ENCODE results near the gene CTDSPL. TPM values are rescaled to one million over a fixed set of nuclear protein-coding genes. Genes with fewer than 3 reads are reported as not detected.

Gene CTDSPL
- total and polyA plus RNA-seq, 4 donors, result 21.3 to 48.0 (median 35.4) TPM

DNA sequence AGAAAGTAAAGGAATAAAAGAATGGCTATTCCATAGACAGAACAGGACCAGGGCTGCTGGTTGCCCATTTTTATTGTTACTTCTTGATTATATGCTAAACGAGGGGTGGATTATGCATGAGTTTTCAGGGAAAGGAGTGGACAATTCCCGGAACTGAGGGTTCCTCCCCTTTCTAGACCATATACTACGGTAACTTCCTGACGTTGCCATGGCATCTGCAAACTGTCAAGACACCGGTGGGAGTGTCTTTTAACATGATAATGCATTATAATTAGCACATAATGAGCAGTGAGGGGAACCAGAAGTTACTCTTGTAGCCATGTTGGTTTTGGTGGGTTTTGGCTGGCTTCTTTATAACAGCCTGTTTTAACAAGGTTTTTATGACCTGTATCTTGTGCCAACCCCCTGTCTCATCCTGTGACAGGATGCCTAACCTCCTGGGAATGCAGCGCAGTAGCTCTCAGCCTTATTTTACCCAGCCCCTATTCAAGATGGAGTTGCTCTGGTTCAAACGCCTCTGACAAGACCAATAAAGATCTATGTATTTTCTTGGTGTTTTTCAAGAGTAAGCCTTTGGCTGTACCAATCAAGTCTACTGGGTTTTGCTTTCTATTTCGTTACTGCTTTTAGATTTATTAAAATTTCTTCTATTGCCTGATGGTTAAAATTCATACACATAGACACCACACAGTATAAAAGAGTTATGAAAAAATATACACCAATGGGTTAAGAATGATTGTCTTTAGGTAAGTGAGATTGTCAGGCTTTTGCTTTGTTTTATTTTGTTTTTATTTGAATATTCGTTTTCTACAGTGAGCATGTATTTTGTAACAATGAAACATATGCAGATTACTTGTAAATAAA is 37.4 kb upstream of the CTDSPL start:
- H3K4me3 ChIP-seq (ENCODE audit: low read length in 2 of 2), result no peak overlapping the region
- H3K27me3 ChIP-seq (ENCODE audit: control insufficient read depth in 1 of 2, insufficient read depth in 2 of 2, low read length in 1 of 2), result no peaks in the 10 kb centered on the region
- peaks cover 2 to 11% of the 10 kb centered on the region in 2 donors for H3K4me1 ChIP-seq (ENCODE audit: control insufficient read depth in 1 of 2, insufficient read depth in 2 of 2, low read length in 2 of 2)
- WGBS, 2 donors, result 79 to 83% methylated on average over 9 of the region's 9 CpGs
- H3K27ac ChIP-seq (ENCODE audit: low read depth in 1 of 2, low read length in 2 of 2), result peak overlapping the region; percentile 28 to 36
- H3K9me3 ChIP-seq (ENCODE audit: control insufficient read depth, low read length), result no peaks in the 10 kb centered on the region
- intact Hi-C loops (cut with DNase I), result no loop called here
- peaks cover 0 to 3% of the 10 kb centered on the region in 2 donors for H3K36me3 ChIP-seq (ENCODE audit: control insufficient read depth in 1 of 2, insufficient read depth in 2 of 2, low read length in 1 of 2)
- DNase-seq (no peak), ATAC-seq (ENCODE audit: low FRiP score) (no peak)

DNA sequence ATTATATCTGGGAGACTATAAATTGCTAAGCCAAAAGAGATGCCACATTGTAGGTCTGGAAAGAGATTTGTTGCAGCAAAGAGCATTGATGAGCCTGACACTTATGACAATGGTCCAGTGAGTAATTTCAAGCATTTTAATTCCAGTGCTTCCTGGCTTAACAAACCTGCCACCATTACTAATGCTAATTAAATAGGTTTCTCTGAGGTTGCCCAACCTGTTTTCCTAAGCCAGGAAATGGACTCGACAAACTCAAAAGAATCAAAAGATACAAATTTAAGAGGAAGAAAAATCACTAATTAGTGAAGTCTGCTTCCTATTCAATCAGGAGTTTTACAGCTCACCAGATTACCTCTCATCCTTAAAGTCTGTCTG is 36.7 kb upstream of the CTDSPL start:
- DNase-seq (no peak), ATAC-seq (ENCODE audit: low FRiP score) (no peak)
- Histone ChIP-seq H3K36me3 (ENCODE audit: control insufficient read depth in 1 of 2, insufficient read depth in 2 of 2, low read length in 1 of 2) (no peaks in the 10 kb centered on the region), H3K4me1 (ENCODE audit: control insufficient read depth in 1 of 2, insufficient read depth in 2 of 2, low read length in 2 of 2) (peaks cover 2 to 11% of the 10 kb centered on the region in 2 donors), H3K9me3 (ENCODE audit: control insufficient read depth, low read length) (no peaks in the 10 kb centered on the region), H3K4me3 (ENCODE audit: low read length in 2 of 2) (no peak overlapping the region), H3K27me3 (ENCODE audit: control insufficient read depth in 1 of 2, insufficient read depth in 2 of 2, low read length in 1 of 2) (no peaks in the 10 kb centered on the region), H3K27ac (ENCODE audit: low read depth in 1 of 2, low read length in 2 of 2) (no peak overlapping the region)
- intact Hi-C loops (cut with DNase I), result no loop called here
- 39 to 58% methylated on average over 1 of the region's 1 CpG for WGBS, 2 donors

DNA sequence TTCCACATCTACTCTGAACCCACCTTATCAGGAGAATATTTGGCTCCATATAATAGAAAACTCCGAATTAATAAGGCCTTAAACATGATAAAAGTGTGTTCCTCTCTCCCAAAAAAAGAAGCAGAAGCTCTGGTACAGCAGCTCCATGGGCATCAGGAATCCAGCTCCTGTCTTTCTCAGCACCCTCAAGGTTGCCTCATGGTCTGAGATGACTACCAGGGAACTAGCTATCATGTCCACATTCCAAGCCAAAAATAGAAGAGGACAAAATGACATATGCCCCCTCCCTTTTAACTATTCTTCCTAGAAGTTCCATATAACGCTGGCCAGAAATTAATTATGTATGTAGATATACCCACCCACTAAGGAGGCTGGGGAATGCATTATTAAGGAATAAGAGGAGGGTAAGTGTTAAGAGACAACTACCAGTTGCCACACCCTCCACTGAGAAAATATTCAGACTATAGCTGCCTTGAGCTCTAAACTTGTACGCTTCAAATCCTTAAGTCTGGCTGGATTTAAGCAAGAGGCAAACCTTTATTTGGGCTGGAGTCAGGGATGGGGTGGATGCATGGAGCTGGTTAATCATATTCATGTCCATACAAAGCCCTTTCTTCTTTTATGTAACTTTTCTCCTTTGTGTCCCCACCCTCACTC is 35.8 kb upstream of the CTDSPL start:
- Histone ChIP-seq H3K4me3 (ENCODE audit: low read length in 2 of 2) (no peak overlapping the region), H3K36me3 (ENCODE audit: control insufficient read depth in 1 of 2, insufficient read depth in 2 of 2, low read length in 1 of 2) (no peaks in the 10 kb centered on the region), H3K27ac (ENCODE audit: low read depth in 1 of 2, low read length in 2 of 2) (no peak overlapping the region), H3K27me3 (ENCODE audit: control insufficient read depth in 1 of 2, insufficient read depth in 2 of 2, low read length in 1 of 2) (no peaks in the 10 kb centered on the region), H3K9me3 (ENCODE audit: control insufficient read depth, low read length) (no peaks in the 10 kb centered on the region), H3K4me1 (ENCODE audit: control insufficient read depth in 1 of 2, insufficient read depth in 2 of 2, low read length in 2 of 2) (peaks cover 2 to 11% of the 10 kb centered on the region in 2 donors)
- DNase-seq, result no peak
- intact Hi-C loops (cut with DNase I), result no loop called here
- ATAC-seq (ENCODE audit: low FRiP score), result no peak
- 65 to 69% methylated on average over 3 of the region's 3 CpGs for WGBS, 2 donors

DNA sequence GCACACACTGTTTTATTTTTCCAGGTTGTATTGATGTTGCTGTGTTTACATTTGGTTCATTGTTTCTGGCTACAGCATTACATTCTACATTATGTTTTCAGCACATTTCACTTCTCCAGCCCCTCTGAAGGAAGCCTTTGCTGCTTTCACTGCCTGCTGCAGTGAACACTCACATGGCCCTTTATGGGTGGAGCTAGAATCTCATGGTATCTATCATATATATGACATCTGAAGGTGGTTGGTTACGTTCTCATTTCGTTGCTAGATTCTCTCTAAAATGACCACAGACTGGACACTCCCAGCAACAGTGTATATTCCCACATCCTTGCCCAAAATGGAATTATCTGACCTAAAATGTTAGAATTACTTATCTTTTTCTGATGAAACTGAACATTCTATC is 35.2 kb upstream of the CTDSPL start:
- H3K4me3 ChIP-seq (ENCODE audit: low read length in 2 of 2), result no peak overlapping the region
- H3K36me3 ChIP-seq (ENCODE audit: control insufficient read depth in 1 of 2, insufficient read depth in 2 of 2, low read length in 1 of 2), result no peaks in the 10 kb centered on the region
- no peak for ATAC-seq (ENCODE audit: low FRiP score)
- H3K4me1 ChIP-seq (ENCODE audit: control insufficient read depth in 1 of 2, insufficient read depth in 2 of 2, low read length in 2 of 2), result peaks cover 2 to 11% of the 10 kb centered on the region in 2 donors
- H3K9me3 ChIP-seq (ENCODE audit: control insufficient read depth, low read length), result no peaks in the 10 kb centered on the region
- intact Hi-C loops (cut with DNase I), result no loop called here
- no peak overlapping the region for H3K27ac ChIP-seq (ENCODE audit: low read depth in 1 of 2, low read length in 2 of 2)
- no peaks in the 10 kb centered on the region for H3K27me3 ChIP-seq (ENCODE audit: control insufficient read depth in 1 of 2, insufficient read depth in 2 of 2, low read length in 1 of 2)
- no peak for DNase-seq
- WGBS, 2 donors, result 62 to 75% methylated on average over 2 of the region's 2 CpGs

DNA sequence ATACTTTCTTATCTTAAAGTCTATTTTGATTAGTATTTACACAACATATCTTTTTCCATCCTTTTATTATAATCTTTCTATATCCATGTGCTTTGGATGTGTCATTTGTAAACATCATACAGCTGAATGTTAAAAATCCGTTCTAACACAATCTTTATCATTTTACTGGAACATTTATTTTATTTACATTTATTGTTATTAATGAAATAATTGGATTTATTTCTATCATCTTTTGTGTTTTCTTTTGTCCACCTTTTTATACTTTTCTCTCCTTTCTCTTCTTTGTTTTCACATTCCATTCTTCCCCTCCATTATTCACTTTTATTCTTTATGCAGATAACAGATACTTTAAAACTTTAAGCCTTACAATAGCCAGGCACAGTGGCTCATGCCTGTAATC is 34.7 kb upstream of the CTDSPL start:
- Histone ChIP-seq H3K9me3 (ENCODE audit: control insufficient read depth, low read length) (no peaks in the 10 kb centered on the region), H3K4me3 (ENCODE audit: low read length in 2 of 2) (no peak overlapping the region), H3K27ac (ENCODE audit: low read depth in 1 of 2, low read length in 2 of 2) (no peak overlapping the region), H3K36me3 (ENCODE audit: control insufficient read depth in 1 of 2, insufficient read depth in 2 of 2, low read length in 1 of 2) (peaks cover 0 to 1% of the 10 kb centered on the region in 2 donors), H3K4me1 (ENCODE audit: control insufficient read depth in 1 of 2, insufficient read depth in 2 of 2, low read length in 2 of 2) (peaks cover 2 to 11% of the 10 kb centered on the region in 2 donors), H3K27me3 (ENCODE audit: control insufficient read depth in 1 of 2, insufficient read depth in 2 of 2, low read length in 1 of 2) (no peaks in the 10 kb centered on the region)
- ATAC-seq (ENCODE audit: low FRiP score) (no peak), DNase-seq (no peak)
- intact Hi-C loops (cut with DNase I), result no loop called here
- 83 to 90% methylated on average over 1 of the region's 1 CpG for WGBS, 2 donors

DNA sequence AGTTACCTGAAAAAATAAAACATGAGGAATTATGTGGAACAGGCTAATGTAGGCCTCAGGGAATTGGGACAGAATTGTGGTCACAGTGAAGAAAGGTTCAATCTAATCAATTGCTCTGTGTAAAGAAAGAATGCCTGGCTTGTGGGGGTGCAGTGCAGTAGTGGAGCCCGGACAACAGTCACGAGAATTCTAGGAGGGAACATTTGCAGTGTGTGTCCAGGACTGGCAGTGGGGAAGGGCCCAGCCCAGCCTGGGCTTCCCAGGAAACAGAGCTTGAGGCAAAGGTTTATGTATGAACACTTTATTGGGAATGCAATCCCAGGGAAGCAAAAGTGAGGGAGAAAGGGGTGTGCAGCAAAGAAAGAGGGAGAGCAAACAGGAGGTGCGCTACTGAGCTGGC is 29.2 kb upstream of the CTDSPL start:
- Histone ChIP-seq H3K4me1 (ENCODE audit: control insufficient read depth in 1 of 2, insufficient read depth in 2 of 2, low read length in 2 of 2) (no peaks in the 10 kb centered on the region), H3K9me3 (ENCODE audit: control insufficient read depth, low read length) (no peaks in the 10 kb centered on the region), H3K27ac (ENCODE audit: low read depth in 1 of 2, low read length in 2 of 2) (no peak overlapping the region), H3K4me3 (ENCODE audit: low read length in 2 of 2) (no peak overlapping the region), H3K27me3 (ENCODE audit: control insufficient read depth in 1 of 2, insufficient read depth in 2 of 2, low read length in 1 of 2) (no peaks in the 10 kb centered on the region), H3K36me3 (ENCODE audit: control insufficient read depth in 1 of 2, insufficient read depth in 2 of 2, low read length in 1 of 2) (peaks cover 0 to 1% of the 10 kb centered on the region in 2 donors)
- no peak for DNase-seq
- WGBS, 2 donors, result 69 to 75% methylated on average over 3 of the region's 3 CpGs
- intact Hi-C loops (cut with DNase I), result no loop called here
- no peak for ATAC-seq (ENCODE audit: low FRiP score)

DNA sequence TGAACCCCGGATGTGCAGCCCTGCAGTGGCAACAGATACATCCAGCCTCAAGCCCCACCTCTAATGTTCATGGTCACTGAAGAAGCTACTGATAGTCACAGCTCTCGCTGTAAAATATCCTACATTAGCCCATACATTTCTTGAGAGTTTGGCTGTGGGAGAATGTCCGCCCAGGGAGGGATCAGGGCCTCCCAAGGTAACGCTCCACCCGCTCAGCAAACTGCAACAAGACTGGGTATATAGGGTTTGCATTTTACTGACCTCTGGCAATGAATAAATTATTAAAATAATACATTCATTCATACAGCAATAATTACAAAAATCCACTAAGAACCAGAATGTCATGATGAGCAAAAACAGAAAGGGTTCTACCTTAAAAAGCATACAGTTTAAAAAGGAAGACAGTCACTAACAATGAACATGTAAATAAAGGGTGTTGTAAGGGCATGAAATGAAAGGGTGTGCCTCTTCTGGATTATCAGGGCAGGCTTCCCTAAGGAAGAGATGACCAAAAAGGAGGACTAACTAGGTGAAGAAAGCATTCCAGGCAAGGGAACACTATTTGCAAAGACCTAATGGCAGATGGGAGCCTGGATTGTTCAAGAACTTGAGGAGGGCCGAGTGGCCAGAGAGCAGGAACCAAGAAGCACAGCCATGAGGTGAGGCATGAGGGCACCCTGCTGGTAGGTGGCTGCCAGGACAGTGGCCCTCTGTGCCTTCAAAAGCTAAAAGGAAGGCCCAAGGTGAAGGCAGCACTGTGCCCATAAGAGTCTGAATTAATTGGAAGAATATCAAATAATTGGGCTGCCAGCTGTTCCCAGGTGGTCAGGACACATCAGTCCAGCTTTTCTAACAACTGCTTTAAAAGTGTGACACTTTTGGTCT is 28.1 kb upstream of the CTDSPL start:
- no peak overlapping the region for H3K4me3 ChIP-seq (ENCODE audit: low read length in 2 of 2)
- WGBS, 2 donors, result 77 to 84% methylated on average over 6 of the region's 6 CpGs
- ATAC-seq (ENCODE audit: low FRiP score) (no peak), DNase-seq (no peak)
- intact Hi-C loops (cut with DNase I), result no loop called here
- H3K27ac ChIP-seq (ENCODE audit: low read depth in 1 of 2, low read length in 2 of 2), result no peak overlapping the region
- no peaks in the 10 kb centered on the region for H3K9me3 ChIP-seq (ENCODE audit: control insufficient read depth, low read length)
- no peaks in the 10 kb centered on the region for H3K27me3 ChIP-seq (ENCODE audit: control insufficient read depth in 1 of 2, insufficient read depth in 2 of 2, low read length in 1 of 2)
- H3K36me3 ChIP-seq (ENCODE audit: control insufficient read depth in 1 of 2, insufficient read depth in 2 of 2, low read length in 1 of 2), result peaks cover 0 to 1% of the 10 kb centered on the region in 2 donors
- no peaks in the 10 kb centered on the region for H3K4me1 ChIP-seq (ENCODE audit: control insufficient read depth in 1 of 2, insufficient read depth in 2 of 2, low read length in 2 of 2)

DNA sequence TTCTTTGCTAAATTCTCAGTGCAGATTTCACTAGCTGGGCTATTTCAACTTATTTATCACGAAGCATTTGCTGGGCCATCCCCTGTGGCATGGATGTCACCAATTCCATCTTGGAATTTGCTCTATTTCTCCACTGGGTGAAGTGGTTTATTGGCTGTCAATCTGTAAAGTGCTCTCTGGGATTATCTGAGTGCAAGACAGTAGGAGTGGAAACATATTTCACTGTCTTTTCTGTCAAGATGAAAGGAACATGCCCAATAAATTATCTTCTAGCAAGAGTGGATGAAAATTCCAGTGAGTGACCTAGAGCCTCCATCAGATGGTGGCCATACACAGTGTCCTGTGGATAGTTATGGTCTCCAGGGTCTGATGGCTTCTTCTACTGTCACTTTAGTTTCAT is 25.1 kb upstream of the CTDSPL start:
- 96 to 97% methylated on average over 1 of the region's 1 CpG for WGBS, 2 donors
- H3K36me3 ChIP-seq (ENCODE audit: control insufficient read depth in 1 of 2, insufficient read depth in 2 of 2, low read length in 1 of 2), result peaks cover 0 to under 1% of the 10 kb centered on the region in 2 donors
- DNase-seq (no peak), ATAC-seq (ENCODE audit: low FRiP score) (no peak)
- H3K27ac ChIP-seq (ENCODE audit: low read depth in 1 of 2, low read length in 2 of 2), result no peak overlapping the region
- no peak overlapping the region for H3K4me3 ChIP-seq (ENCODE audit: low read length in 2 of 2)
- intact Hi-C loops (cut with DNase I), result no loop called here
- no peaks in the 10 kb centered on the region for H3K4me1 ChIP-seq (ENCODE audit: control insufficient read depth in 1 of 2, insufficient read depth in 2 of 2, low read length in 2 of 2)
- no peaks in the 10 kb centered on the region for H3K27me3 ChIP-seq (ENCODE audit: control insufficient read depth in 1 of 2, insufficient read depth in 2 of 2, low read length in 1 of 2)
- H3K9me3 ChIP-seq (ENCODE audit: control insufficient read depth, low read length), result no peaks in the 10 kb centered on the region
